Small intestine (tissue), 7 donors: ENCODE results near the gene THOC6. TPM values are rescaled to one million over a fixed set of nuclear protein-coding genes. Genes with fewer than 3 reads are reported as not detected.

Experiments
- DNase-seq, 2 donors: peaks; one replicate each; pipeline versions ENCODE4 v3.0.0 to v3.0.0-alpha.2; 2013
- FAIRE-seq: peaks from 2 replicates; lab custom pipeline; 2012; peaks lifted over from hg19 to GRCh38; lab: Jason Lieb, UNC
- H3K27ac ChIP-seq, 3 donors: one replicate each; pipeline ENCODE4 v1.5.1; 2013; ENCODE audit warnings: low read length in 2 of 3, mild to moderate bottlenecking in 2 of 3, control low read depth in 1 of 3, inconsistent platforms in 1 of 3, low read depth in 1 of 3, moderate library complexity in 1 of 3
- H3K27me3 ChIP-seq, 3 donors: one replicate each; pipeline ENCODE4 v1.6.1; 2013; ENCODE audit warnings: low read length in 3 of 3, inconsistent platforms in 1 of 3; ENCODE audit not compliant: control insufficient read depth in 3 of 3, insufficient read depth in 3 of 3
- H3K36me3 ChIP-seq, 3 donors: one replicate each; pipeline ENCODE4 v1.6.1; 2013; ENCODE audit warnings: low read length in 3 of 3, inconsistent platforms in 1 of 3, low read depth in 1 of 3, mild to moderate bottlenecking in 1 of 3, moderate library complexity in 1 of 3; ENCODE audit not compliant: control insufficient read depth in 3 of 3, insufficient read depth in 2 of 3
- H3K4me1 ChIP-seq, 3 donors: one replicate each; pipeline ENCODE4 v1.6.1; 2013; ENCODE audit warnings: low read length in 2 of 3, inconsistent platforms in 1 of 3, low read depth in 1 of 3, mild to moderate bottlenecking in 1 of 3, moderate library complexity in 1 of 3; ENCODE audit not compliant: control insufficient read depth in 3 of 3, insufficient read depth in 2 of 3
- H3K4me3 ChIP-seq, 3 donors: one replicate each; pipeline ENCODE4 v1.5.1; 2013; ENCODE audit warnings: low read length in 3 of 3, control low read depth in 1 of 3, inconsistent platforms in 1 of 3, low read depth in 1 of 3, mild to moderate bottlenecking in 1 of 3, moderate library complexity in 1 of 3
- H3K9me3 ChIP-seq, 2 donors: one replicate each; pipeline ENCODE4 v1.6.1; 2013; ENCODE audit warnings: low read depth in 1 of 2, low read length in 1 of 2; ENCODE audit not compliant: control insufficient read depth in 2 of 2, insufficient read depth in 1 of 2
- WGBS, 3 donors: extraction: QIAGEN DNeasy Blood & Tissue Kit; methylation state at CpG; one replicate each; pipeline ENCODE4 v1.1.7; 2013; 5-methylcytosine and 5-hydroxymethylcytosine counted together
- polyA plus RNA-seq, 4 donors: library from polyadenylated mRNA; stranded (reverse) in 3 of 4; unstranded in 1 of 4; fragments of 200-250 nt in 3 of 4; fragments of 120-200 nt in 1 of 4; gene quantifications; one replicate each; pipeline versions ENCODE4 v1.2.1 to v1.2.3, GENCODE V29; 2013
- donor health status: healthy with polysubstance abuse.
- donor health status: control.
- donor health status: control.
- donor health status: Bipolar disorder and iron deficiency.
- donor health status: healthy.

Gene THOC6
- polyA plus RNA-seq, 4 donors = 35.9 to 51.4 (median 45.0) TPM

GRCh38 chr16:3007957-3008689 lies 15.7 kb upstream of the THOC6 start:
- DNase-seq = peak; percentile 47 to 95
- Histone ChIP-seq H3K36me3 (peaks cover 0 to 10% (median 0%) of the 10 kb centered on the region in 3 donors), H3K9me3 (no peaks in the 10 kb centered on the region), H3K4me1 (peaks cover 5 to 50% (median 7%) of the 10 kb centered on the region in 3 donors), H3K27ac (peak overlapping the region; percentile 94 to 98 (median 97)), H3K27me3 (peaks cover 0 to 13% (median 4%) of the 10 kb centered on the region in 3 donors), H3K4me3 (peak overlapping the region in 2 of 3 donors; percentile 34 to 43)
- no peak for FAIRE-seq
- WGBS, 3 donors = 6 to 8% (median 7%) methylated on average over 17 of the region's 17 CpGs

- DNase-seq (no peak), FAIRE-seq (no peak)
- Histone ChIP-seq H3K27me3 (peaks cover 0 to 15% (median 6%) of the 10 kb centered on the region in 3 donors), H3K36me3 (peaks cover 0 to 10% (median 0%) of the 10 kb centered on the region in 3 donors), H3K4me1 (peaks cover 5 to 56% (median 7%) of the 10 kb centered on the region in 3 donors), H3K27ac (peak overlapping the region; percentile 94 to 98 (median 97)), H3K9me3 (no peaks in the 10 kb centered on the region), H3K4me3 (peak overlapping the region in 1 of 3 donors; percentile 24)
- 63 to 73% (median 71%) methylated on average over 4 of the region's 4 CpGs for WGBS, 3 donors
Observed at GRCh38 chr16:3008690-3009037, 15.2 kb upstream of the THOC6 start.

GRCh38 chr16:3009568-3010390 lies 14.1 kb upstream of the THOC6 start:
- H3K27ac ChIP-seq = peak overlapping the region in 1 of 3 donors; percentile 97
- H3K36me3 ChIP-seq = peaks cover 0 to 14% (median 0%) of the 10 kb centered on the region in 3 donors
- WGBS, 3 donors = 29 to 49% (median 48%) methylated on average over 21 of the region's 21 CpGs
- peaks cover 5 to 65% (median 7%) of the 10 kb centered on the region in 3 donors for H3K4me1 ChIP-seq
- no peak for FAIRE-seq
- no peaks in the 10 kb centered on the region for H3K9me3 ChIP-seq
- H3K4me3 ChIP-seq = peak overlapping the region in 1 of 3 donors; percentile 9
- peaks cover 0 to 19% (median 6%) of the 10 kb centered on the region in 3 donors for H3K27me3 ChIP-seq
- peak in 1 of 2 donors; percentile 93 for DNase-seq

GRCh38 chr16:3010510-3010909 lies 13.3 kb upstream of the THOC6 start:
- Histone ChIP-seq H3K4me1 (peaks cover 5 to 65% (median 7%) of the 10 kb centered on the region in 3 donors), H3K36me3 (peaks cover 0 to 18% (median 0%) of the 10 kb centered on the region in 3 donors), H3K27me3 (peaks cover 0 to 19% (median 6%) of the 10 kb centered on the region in 3 donors), H3K4me3 (no peak overlapping the region), H3K9me3 (no peaks in the 10 kb centered on the region), H3K27ac (peak overlapping the region in 1 of 3 donors; percentile 97)
- 84 to 97% (median 90%) methylated on average over 8 of the region's 8 CpGs for WGBS, 3 donors
- no peak for FAIRE-seq
- DNase-seq = no peak

- H3K4me3 ChIP-seq = peak overlapping the region in 1 of 3 donors; percentile 28
- DNase-seq (peak in 1 of 2 donors; percentile 61), FAIRE-seq (no peak)
- peak overlapping the region in 1 of 3 donors; percentile 69 for H3K27ac ChIP-seq
- no peaks in the 10 kb centered on the region for H3K9me3 ChIP-seq
- peaks cover 0 to 19% (median 6%) of the 10 kb centered on the region in 3 donors for H3K27me3 ChIP-seq
- peaks cover 0 to 10% (median 0%) of the 10 kb centered on the region in 3 donors for H3K36me3 ChIP-seq
- H3K4me1 ChIP-seq = peaks cover 5 to 65% (median 7%) of the 10 kb centered on the region in 3 donors
- 11 to 22% (median 13%) methylated on average over 17 to 19 of the region's 19 CpGs for WGBS, 3 donors
Observed at GRCh38 chr16:3012246-3012645, 11.6 kb upstream of the THOC6 start.

GRCh38 chr16:3012828-3013420 lies 10.9 kb upstream of the THOC6 start, which contains the start of gene CLDN9:
CLDN9 (plus strand) TSS chr16:3012923; CDS start chr16:3013363, 440 bp downstream.
- FAIRE-seq = no peak
- Histone ChIP-seq H3K27me3 (peaks cover 0 to 21% (median 6%) of the 10 kb centered on the region in 3 donors), H3K9me3 (no peaks in the 10 kb centered on the region), H3K4me3 (peak within 1 kb of the TSS in 1 of 3 donors; percentile 28), H3K4me1 (peaks cover 5 to 67% (median 6%) of the 10 kb centered on the region in 3 donors), H3K36me3 (peaks cover 0 to 10% (median 0%) of the 10 kb centered on the region in 3 donors), H3K27ac (peak within 1 kb of the TSS in 1 of 3 donors; percentile 69)
- DNase-seq = peak; percentile 77
- 17 to 33% (median 32%) methylated on average over 22 to 27 of the region's 27 CpGs for WGBS, 3 donors

GRCh38 chr16:3013491-3013951 lies 10.3 kb upstream of the THOC6 start:
- H3K4me1 ChIP-seq = peaks cover 0 to 67% (median under 1%) of the 10 kb centered on the region in 3 donors
- FAIRE-seq = no peak
- peaks cover 0 to 10% (median 0%) of the 10 kb centered on the region in 3 donors for H3K36me3 ChIP-seq
- no peaks in the 10 kb centered on the region for H3K9me3 ChIP-seq
- no peak for DNase-seq
- peaks cover 0 to 27% (median 6%) of the 10 kb centered on the region in 3 donors for H3K27me3 ChIP-seq
- H3K4me3 ChIP-seq = no peak overlapping the region
- 66 to 78% (median 74%) methylated on average over 20 to 27 of the region's 27 CpGs for WGBS, 3 donors
- H3K27ac ChIP-seq = peak overlapping the region in 1 of 3 donors; percentile 69
